Fibroblast of lung (primary cell): ENCODE results near the gene SORCS3.

ENCODE experiments used
- CTCF ChIP-seq, 2 donors: IDR thresholded peaks in 1 of 2; conservative IDR thresholded peaks in 1 of 2; 1 replicate in 1 of 2; 2 replicates in 1 of 2; pipeline ENCODE4 v1.5.1; 2011 to 2012; ENCODE audit warnings: low read length in 2 of 2, control low read depth in 1 of 2, inconsistent platforms in 1 of 2, low read depth in 1 of 2, mild to moderate bottlenecking in 1 of 2
- EZH2 ChIP-seq: IDR thresholded peaks from 2 replicates; pipeline ENCODE4 v1.5.1; 2012; ENCODE audit warnings: low read length, control low read depth, mild to moderate bottlenecking; ENCODE audit errors: missing control alignments

DNA sequence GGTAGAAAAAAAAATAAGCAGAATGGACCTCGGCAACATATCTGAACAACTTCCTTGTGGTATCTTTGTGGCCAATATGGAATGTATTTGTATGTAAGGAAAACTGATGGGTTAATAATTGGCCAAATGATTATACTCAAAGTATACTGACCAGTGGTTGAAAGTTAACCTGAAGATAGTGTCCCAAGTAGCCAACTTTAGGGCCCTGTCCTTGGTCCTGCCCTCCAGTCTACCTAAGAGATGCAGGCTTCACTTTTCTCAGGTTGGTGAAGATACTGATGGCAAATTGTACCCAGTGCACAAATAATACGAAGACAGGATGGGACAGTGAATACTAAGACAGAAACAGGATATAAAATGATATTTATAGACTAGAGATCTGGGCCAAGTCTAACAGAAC lies 109.2 kb downstream of the SORCS3 start:
- TF ChIP-seq CTCF (conservative IDR thresholded peaks at IDR 0.05 in 1 of 2, IDR thresholded peaks at IDR 0.05 in 1 of 2; ENCODE audit: low read depth in 1 of 2, low read length in 2 of 2) (no peak), EZH2 (no peak)
